Panc1 (cell line): ENCODE data around the gene STYXL1.
"Not testable (repeated sequence)": the region's sequence is repeated elsewhere in the genome, so short reads cannot be mapped to it uniquely, and the experiment has no call there.

Experiments used
- POLR2AphosphoS5 ChIP-seq: IDR thresholded peaks from 2 replicates; pipeline ENCODE4 v1.6.1; 2012; ENCODE audit warnings: mild to moderate bottlenecking, low read depth, low read length, moderate library complexity
- SIN3A ChIP-seq: IDR thresholded peaks from 2 replicates; pipeline ENCODE4 v1.6.1; 2012; ENCODE audit warnings: low read depth, mild to moderate bottlenecking, low read length, moderate library complexity, borderline replicate concordance; ENCODE audit not compliant: insufficient read depth
- TF ChIP-seq, protein P1 (sequence below): fragments of 450-650 bp; IDR thresholded peaks from 2 replicates; pipeline ENCODE4 v1.5.1; 2017; ENCODE audit warnings: mild to moderate bottlenecking
- TF ChIP-seq, protein P2 (sequence below), 2 experiments: IDR thresholded peaks; 2 replicates each; pipeline ENCODE4 v1.6.1; 2011 to 2012; ENCODE audit warnings: low read depth in 2 of 2, control low read depth in 1 of 2, low read length in 1 of 2, mild to moderate bottlenecking in 1 of 2, moderate library complexity in 1 of 2; ENCODE audit not compliant: insufficient read depth in 1 of 2

- TF ChIP-seq SIN3A, POLR2AphosphoS5: not testable (repeated sequence)
- TF ChIP-seq, protein P1, sequence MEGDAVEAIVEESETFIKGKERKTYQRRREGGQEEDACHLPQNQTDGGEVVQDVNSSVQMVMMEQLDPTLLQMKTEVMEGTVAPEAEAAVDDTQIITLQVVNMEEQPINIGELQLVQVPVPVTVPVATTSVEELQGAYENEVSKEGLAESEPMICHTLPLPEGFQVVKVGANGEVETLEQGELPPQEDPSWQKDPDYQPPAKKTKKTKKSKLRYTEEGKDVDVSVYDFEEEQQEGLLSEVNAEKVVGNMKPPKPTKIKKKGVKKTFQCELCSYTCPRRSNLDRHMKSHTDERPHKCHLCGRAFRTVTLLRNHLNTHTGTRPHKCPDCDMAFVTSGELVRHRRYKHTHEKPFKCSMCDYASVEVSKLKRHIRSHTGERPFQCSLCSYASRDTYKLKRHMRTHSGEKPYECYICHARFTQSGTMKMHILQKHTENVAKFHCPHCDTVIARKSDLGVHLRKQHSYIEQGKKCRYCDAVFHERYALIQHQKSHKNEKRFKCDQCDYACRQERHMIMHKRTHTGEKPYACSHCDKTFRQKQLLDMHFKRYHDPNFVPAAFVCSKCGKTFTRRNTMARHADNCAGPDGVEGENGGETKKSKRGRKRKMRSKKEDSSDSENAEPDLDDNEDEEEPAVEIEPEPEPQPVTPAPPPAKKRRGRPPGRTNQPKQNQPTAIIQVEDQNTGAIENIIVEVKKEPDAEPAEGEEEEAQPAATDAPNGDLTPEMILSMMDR, result not testable (repeated sequence)
- TF ChIP-seq, protein P2, sequence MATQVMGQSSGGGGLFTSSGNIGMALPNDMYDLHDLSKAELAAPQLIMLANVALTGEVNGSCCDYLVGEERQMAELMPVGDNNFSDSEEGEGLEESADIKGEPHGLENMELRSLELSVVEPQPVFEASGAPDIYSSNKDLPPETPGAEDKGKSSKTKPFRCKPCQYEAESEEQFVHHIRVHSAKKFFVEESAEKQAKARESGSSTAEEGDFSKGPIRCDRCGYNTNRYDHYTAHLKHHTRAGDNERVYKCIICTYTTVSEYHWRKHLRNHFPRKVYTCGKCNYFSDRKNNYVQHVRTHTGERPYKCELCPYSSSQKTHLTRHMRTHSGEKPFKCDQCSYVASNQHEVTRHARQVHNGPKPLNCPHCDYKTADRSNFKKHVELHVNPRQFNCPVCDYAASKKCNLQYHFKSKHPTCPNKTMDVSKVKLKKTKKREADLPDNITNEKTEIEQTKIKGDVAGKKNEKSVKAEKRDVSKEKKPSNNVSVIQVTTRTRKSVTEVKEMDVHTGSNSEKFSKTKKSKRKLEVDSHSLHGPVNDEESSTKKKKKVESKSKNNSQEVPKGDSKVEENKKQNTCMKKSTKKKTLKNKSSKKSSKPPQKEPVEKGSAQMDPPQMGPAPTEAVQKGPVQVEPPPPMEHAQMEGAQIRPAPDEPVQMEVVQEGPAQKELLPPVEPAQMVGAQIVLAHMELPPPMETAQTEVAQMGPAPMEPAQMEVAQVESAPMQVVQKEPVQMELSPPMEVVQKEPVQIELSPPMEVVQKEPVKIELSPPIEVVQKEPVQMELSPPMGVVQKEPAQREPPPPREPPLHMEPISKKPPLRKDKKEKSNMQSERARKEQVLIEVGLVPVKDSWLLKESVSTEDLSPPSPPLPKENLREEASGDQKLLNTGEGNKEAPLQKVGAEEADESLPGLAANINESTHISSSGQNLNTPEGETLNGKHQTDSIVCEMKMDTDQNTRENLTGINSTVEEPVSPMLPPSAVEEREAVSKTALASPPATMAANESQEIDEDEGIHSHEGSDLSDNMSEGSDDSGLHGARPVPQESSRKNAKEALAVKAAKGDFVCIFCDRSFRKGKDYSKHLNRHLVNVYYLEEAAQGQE (IDR thresholded peaks at IDR 0.05; ENCODE audit: insufficient read depth in 1 of 2, low read depth in 2 of 2, low read length in 1 of 2), result not testable (repeated sequence)
These were observed 42.8 kb downstream of the STYXL1 start for GRCh38 chr7:76005004-76005403.
